GM21619 (cell line): ENCODE measurements around the gene MORN1.

ENCODE experiments used
- ATAC-seq: cut with Tn5 transposase; IDR thresholded peaks from one replicate; pipeline ENCODE4 v1.9.1; 2021; ENCODE audit not compliant: unreplicated experiment

Gene MORN1

GRCh38 chr1:2422523-2422922 is 31.2 kb upstream of the MORN1 start:
- ATAC-seq = no peak

- no peak for ATAC-seq
Measured at GRCh38 chr1:2419416-2419815, 28.1 kb upstream of the MORN1 start.

DNA sequence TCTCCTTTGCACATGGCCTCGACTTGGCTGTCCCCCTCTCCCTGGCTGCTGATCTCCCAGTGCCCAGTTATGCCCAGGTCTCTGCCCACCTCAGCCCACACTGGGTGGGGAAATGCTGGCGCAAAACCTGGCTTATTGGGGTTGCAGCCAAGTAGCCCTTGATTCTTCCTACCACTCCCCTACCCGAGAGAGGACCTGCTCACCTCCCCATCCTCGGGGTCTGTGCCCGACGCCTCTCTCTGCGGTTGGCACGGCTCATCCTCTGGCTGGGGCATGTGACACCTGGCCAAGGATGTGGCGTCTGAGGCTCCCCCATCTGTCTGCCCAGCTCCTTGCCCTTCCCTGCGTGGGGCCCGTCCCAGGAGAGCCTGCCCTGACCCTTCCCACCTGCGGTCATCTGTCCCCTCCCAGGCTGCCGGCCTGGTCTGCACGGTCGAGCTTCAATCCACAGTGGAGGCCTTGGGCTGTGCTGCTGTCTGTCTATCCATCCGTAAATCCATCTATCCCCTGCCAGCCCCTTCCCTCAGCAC is 27.5 kb upstream of the MORN1 start:
- no peak for ATAC-seq

- ATAC-seq = no peak
Measured at GRCh38 chr1:2417833-2418225, 26.5 kb upstream of the MORN1 start.

DNA sequence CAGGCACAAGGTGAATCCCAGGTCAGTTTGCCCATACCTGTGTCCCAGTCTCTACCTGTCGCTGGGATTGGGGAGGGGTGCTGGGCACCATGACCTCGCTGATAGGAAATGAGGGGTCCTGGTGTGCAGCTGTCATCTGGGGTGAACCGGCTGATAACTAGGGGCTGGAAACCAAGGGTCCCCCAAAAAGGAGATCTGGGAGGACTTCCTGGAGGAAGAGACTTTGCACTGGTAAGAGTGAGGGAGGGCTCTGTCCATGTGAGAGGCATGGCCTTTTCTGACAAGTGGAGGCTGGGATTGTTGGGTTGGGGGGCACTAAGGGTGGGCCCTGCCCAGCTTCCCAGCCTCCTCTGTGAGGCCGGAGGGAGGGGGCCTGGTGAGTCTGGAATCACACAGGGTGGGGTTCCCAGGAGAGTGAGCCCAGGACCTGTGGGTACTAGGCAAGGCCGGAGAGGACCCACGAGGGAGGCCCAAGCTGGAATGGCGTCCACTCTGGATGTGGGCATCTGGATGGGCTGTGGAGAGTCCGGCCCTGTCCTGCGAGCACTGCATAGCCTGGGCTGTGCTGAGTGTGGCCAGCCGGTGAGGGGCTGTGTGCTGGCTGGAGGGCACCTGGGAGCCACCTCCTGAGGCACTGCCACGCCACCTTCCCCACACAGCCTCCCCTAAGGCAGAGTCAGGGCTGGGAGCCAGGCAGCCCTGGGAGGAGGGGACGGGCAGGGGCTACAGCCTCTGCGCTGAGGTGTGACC is 25.9 kb upstream of the MORN1 start:
- no peak for ATAC-seq

DNA sequence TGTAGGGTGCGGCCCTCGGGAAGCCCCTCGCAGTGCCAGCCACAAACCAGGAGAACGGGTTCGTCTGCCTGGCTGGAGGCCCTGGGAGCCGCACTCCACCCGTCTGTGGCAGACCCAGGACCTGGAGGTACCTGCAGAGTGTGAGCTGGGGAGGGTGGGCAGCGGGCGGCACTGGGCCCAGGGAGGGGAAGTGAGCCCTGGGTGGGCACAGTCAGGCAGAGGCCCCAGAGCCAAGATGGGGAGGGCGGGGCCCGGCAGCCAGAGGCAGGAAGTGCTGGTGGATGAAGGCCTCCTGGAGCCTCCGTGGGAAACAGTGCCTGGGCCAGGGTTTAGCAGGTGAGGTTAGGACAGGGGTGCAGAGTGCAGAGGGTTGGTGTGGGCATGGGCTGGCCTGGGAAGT is 25.0 kb upstream of the MORN1 start:
- no peak for ATAC-seq

GRCh38 chr1:2415801-2416208 is 24.5 kb upstream of the MORN1 start:
- ATAC-seq = no peak

- no peak for ATAC-seq
Measured at GRCh38 chr1:2415337-2415736, 24.0 kb upstream of the MORN1 start.

DNA sequence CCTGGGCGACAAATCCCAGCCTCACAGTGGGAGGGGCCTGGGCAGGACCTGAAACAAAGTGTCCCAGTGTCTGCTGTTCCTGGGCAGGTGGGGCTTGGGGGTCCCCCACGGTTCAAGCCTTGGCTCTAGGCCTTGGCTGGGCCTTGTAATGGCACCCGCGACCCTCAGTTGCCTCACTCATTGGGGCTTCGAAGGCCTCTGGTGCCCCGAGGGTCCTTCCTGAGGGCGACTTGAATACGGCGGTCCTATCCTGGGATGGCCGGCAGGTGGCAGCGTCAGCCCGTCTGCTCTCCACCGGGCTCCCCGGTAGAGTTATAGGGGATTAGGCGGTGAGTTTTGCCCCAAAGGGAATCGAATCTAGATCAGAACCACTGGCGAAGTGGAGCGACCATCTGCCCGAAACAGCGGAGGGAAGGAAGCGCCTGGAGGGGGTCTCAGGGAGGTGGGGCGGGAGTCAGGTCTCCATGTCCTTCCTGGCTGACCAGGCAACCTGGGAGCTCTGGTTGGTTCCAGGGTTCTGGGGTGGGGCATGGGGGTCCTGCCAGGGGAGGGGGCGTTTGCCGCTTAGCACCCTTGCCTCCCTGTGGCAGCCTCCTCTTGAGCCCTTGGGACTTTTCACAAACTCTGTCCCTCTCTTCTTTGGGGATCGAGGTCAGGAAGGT is 23.1 kb upstream of the MORN1 start:
- ATAC-seq = peak; percentile 25

- ATAC-seq = no peak
Measured at GRCh38 chr1:2413495-2414296, 22.3 kb upstream of the MORN1 start.

- peak; percentile 17 for ATAC-seq
Measured at GRCh38 chr1:2412773-2413494, 21.6 kb upstream of the MORN1 start.

DNA sequence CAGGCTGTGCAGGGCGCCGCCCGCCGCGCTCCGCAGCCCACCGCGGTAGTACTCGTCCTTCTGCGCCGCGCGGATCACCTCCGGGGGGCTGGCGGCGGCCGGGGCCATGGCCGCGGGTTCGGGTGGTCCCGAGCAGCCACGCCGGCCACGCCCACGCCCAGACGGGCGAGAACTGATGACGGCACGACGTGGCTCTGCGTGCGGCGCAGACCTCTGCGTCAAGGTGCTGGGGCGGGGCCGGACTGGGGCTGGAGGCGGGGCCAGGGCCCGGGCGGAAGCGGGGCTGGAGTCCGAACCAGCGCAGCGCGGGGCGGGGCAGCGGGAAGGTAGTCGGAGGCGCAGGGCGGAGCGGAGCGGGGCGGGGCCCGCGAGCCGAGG is 21.0 kb upstream of the MORN1 start, which contains the start of gene PEX10:
PEX10 (minus strand) TSS at position 170 of the 378 bp plus-strand sequence; CDS start at position 108, 62 bp downstream.
- peak; percentile 73 for ATAC-seq

GRCh38 chr1:2411801-2412394 is 20.5 kb upstream of the MORN1 start:
- ATAC-seq = peak; percentile 19

GRCh38 chr1:2409745-2410144 is 18.4 kb upstream of the MORN1 start:
- ATAC-seq = no peak

GRCh38 chr1:2408859-2409276 is 17.5 kb upstream of the MORN1 start:
- ATAC-seq = no peak

DNA sequence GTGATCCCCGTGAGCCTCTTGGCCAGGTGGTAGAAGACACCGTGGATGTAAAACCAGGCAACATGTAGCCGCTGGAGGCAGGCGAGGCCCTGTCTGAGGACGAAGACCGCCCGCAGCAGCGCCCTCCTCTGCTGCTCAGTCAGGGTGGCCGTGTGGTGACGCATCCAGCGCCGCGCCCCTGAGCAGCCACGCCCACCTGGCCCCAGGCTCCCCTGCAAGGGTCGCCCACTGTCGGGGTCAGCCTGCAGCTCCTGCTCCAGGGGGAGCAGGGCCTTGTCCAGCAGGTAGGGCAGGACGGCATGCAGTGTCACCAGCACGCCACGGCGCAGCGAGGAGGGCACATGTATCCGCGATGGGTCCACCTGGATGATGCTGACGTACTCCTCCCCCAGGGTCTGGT is 17.1 kb upstream of the MORN1 start:
- no peak for ATAC-seq

DNA sequence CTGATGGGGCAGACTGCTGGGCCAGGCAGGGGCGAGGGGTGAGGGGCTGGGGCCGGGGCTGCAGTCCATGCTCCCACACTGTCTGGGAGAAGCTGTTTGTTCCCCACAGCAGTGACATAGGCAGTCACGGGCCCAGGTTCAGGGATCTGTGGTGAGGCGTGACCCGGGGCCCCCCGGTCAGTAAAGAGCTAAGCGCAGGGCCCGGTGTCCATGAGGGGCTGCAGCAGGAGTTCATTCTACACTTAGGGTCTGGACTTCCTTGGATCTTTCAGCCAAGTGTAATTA is 16.6 kb upstream of the MORN1 start:
- no peak for ATAC-seq

- ATAC-seq = no peak
Measured at GRCh38 chr1:2407166-2407990, 16.0 kb upstream of the MORN1 start.

DNA sequence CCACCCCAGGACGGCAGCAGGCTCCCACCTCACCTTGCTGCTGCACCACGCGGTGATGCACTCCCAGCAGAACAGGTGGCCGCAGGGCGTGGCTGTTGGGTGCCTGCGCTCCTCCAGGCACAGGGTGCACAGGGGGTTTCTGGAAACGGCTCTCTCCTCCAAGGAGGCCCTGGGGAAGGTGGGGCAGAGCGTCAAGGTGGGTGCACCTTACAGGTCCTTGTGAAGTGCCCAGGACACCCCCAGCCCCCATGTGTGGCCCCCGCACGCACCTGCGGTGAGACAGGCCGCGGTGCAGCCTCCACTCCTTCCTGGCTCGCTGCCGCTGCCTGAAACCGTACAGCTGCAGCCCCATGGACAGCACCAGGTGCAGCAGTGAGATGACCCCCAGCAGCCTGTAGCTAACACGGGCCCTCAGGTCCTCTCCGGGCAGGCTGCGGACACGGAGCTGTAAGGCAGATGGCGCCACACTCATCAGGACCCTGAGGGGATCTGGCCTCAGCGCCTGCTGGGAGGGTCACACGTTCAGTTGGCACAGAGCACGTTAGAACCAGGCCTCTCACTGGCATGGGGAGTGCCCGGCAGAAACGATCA is 15.2 kb upstream of the MORN1 start:
- ATAC-seq = no peak
